OCI-LY7 (cell line): ENCODE results near the gene LZTR1.

ENCODE experiments used
- EZH2phosphoT487 ChIP-seq: fragments of 200-600 bp; sonication (generic); IDR thresholded peaks from 2 replicates; pipeline ENCODE4 v1.6.1; 2018; ENCODE audit warnings: low read depth, borderline replicate concordance, mild to moderate bottlenecking, mixed run types, antibody characterized with exemption, low read length, moderate library complexity, mixed read lengths
- TF ChIP-seq, protein P1 (sequence below): fragments of 200-600 bp; sonication (generic); conservative IDR thresholded peaks from 2 replicates; pipeline ENCODE4 v1.5.1; 2014; ENCODE audit warnings: mild to moderate bottlenecking, antibody characterized with exemption, low read length, moderate library complexity, mixed read lengths

DNA sequence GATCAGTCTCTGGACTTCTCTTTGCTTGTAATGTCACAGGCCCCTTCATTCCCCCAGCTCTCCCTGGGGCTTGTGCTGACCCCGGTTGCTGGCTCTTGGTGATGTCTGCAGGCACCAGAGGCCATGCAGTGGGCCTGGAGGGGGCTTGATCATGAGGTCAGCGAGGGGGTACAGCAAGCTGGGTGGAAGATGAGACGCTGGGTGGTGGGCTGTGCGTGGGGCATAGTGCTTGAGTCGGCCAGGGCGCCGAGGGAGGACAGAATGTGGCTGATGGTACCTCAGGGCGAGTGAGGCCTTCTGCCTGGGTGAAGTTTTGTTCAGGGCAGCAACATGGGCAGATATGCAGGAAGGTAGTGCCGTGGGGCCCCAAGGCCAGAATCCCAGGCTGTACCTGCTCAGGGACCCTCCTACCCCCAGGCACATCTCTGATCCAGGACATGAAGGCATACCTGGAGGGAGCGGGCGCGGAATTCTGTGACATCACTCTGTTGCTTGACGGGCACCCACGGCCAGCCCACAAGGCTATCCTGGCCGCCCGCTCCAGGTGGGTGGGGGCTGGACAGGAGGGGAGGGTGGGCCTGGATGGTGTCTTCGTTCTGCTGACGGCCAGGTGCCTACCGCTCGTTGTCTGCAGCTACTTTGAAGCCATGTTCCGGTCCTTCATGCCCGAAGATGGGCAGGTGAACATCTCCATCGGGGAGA, 13.4 kb downstream of the LZTR1 start:
- TF ChIP-seq, protein P1, sequence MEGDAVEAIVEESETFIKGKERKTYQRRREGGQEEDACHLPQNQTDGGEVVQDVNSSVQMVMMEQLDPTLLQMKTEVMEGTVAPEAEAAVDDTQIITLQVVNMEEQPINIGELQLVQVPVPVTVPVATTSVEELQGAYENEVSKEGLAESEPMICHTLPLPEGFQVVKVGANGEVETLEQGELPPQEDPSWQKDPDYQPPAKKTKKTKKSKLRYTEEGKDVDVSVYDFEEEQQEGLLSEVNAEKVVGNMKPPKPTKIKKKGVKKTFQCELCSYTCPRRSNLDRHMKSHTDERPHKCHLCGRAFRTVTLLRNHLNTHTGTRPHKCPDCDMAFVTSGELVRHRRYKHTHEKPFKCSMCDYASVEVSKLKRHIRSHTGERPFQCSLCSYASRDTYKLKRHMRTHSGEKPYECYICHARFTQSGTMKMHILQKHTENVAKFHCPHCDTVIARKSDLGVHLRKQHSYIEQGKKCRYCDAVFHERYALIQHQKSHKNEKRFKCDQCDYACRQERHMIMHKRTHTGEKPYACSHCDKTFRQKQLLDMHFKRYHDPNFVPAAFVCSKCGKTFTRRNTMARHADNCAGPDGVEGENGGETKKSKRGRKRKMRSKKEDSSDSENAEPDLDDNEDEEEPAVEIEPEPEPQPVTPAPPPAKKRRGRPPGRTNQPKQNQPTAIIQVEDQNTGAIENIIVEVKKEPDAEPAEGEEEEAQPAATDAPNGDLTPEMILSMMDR: no peak
- TF ChIP-seq EZH2phosphoT487: no peak
